GM12864 (cell line): Measurements from ENCODE around the gene ARID5B.

Source experiments
- DNase-seq: peaks from one replicate; pipeline ENCODE4 v3.0.0-alpha.2; 2011; ENCODE audit warnings: low read depth
- H3K4me3 ChIP-seq: 2 replicates; pipeline ENCODE4 v1.5.1; 2011; ENCODE audit warnings: mild to moderate bottlenecking, low read depth, low read length, control low read depth
- TF ChIP-seq, protein P1 (sequence below): IDR thresholded peaks from 2 replicates; pipeline ENCODE4 v1.5.1; 2011; ENCODE audit warnings: low read depth, mild to moderate bottlenecking, moderate library complexity, low read length, control low read depth, inconsistent platforms; ENCODE audit errors: missing control alignments

Gene ARID5B

DNA sequence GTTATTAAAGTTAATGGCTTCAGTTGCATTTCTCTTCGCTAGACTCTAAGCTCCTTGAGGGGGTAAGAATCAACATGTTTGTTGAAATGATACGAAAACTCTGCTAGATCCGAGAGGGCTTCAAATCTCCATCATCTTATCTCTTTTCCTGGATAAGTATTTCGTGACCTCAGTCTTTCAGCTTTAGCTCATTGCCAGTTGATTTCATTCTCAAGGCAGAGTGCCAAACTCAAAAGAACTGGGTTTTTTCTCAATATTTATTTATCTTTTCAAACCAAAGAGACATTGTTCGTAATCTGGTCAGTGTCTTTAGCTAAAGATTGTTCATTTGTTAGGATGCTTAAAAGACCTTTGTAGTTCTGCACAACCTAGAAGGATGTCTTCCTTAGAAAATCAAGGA, 108.9 kb downstream of the ARID5B start:
- TF ChIP-seq, protein P1, sequence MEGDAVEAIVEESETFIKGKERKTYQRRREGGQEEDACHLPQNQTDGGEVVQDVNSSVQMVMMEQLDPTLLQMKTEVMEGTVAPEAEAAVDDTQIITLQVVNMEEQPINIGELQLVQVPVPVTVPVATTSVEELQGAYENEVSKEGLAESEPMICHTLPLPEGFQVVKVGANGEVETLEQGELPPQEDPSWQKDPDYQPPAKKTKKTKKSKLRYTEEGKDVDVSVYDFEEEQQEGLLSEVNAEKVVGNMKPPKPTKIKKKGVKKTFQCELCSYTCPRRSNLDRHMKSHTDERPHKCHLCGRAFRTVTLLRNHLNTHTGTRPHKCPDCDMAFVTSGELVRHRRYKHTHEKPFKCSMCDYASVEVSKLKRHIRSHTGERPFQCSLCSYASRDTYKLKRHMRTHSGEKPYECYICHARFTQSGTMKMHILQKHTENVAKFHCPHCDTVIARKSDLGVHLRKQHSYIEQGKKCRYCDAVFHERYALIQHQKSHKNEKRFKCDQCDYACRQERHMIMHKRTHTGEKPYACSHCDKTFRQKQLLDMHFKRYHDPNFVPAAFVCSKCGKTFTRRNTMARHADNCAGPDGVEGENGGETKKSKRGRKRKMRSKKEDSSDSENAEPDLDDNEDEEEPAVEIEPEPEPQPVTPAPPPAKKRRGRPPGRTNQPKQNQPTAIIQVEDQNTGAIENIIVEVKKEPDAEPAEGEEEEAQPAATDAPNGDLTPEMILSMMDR, result no peak
- DNase-seq, result no peak
- H3K4me3 ChIP-seq, result no peak overlapping the region

DNA sequence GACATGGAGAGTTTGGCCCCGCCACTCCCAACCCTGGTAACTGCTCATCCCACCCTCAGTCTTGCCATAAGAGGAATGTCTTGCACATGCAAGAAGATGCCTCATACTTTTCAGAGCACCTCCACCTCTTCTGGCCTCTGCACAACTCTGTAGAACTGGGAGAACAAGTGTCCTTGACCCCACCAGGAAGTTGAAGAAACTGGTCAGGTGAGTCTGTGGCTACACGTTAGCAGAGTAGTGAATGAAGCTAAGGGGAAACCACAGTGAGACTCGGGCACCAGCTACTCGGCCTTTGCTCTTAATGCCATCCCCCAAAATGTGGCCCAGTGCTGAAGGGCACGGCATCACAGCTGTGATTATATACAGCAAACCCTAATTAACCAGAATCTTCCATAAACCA, 110.1 kb downstream of the ARID5B start:
- DNase-seq, result no peak
- TF ChIP-seq, protein P1, result no peak
- no peak overlapping the region for H3K4me3 ChIP-seq

DNA sequence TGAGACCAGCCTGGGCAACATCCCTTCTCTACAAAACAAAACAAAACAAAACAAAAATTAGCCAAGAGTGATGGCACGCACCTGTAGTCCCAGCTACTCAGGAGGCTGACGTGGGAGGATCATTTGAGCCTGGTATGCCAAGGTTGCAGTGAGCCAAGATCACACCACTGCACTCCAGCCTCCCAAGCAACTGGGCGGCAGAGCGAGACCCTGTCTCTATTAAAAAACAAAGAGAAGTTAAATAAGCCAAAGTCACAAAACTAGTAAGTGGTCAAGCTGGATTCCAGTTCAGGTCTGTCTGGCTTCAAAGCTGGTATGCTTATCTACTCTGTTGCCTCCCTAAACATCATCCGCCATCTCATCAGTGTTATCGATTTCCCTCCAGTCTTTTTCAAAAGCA, 110.8 kb downstream of the ARID5B start:
- DNase-seq, result no peak
- H3K4me3 ChIP-seq, result no peak overlapping the region
- TF ChIP-seq, protein P1, result no peak

DNA sequence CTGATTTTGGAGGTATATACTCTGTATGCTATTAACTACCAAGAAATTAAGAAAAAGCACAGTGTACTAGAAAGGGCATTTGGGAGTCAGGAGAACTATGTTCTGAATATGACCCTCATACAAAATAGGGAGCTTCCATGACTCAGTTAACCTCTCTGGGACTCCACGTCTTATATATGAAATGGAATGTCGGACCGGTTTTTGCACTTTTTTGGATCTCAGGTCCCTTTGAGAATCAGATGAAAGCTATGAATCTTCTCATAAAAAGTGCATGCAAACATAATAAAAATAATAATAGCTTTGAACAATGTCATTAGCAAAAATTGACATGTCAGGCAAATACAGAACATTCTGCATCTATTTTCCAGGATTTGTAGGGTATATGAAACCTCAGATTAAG, 113.0 kb downstream of the ARID5B start:
- no peak for DNase-seq
- H3K4me3 ChIP-seq, result no peak overlapping the region
- TF ChIP-seq, protein P1, result no peak

DNA sequence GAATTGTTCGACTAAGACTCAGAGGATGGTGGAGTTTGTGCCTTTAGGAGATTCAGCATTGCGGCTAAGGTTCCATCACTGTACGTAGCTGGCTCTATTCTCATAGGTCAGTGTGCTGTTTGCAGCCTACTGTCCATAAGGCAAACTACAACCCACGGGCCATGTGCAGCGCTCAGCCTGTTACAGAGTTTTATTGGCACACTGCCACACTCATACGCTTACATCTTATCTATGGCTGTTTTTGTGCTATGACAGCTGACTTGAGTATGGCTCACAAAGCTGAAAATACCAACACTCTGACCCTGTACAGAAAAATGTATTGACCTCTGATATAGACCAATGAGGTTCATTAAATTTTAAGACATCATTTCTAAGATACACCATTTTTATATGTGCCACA, 114.5 kb downstream of the ARID5B start:
- DNase-seq, result no peak
- H3K4me3 ChIP-seq, result no peak overlapping the region
- TF ChIP-seq, protein P1, result no peak

DNA sequence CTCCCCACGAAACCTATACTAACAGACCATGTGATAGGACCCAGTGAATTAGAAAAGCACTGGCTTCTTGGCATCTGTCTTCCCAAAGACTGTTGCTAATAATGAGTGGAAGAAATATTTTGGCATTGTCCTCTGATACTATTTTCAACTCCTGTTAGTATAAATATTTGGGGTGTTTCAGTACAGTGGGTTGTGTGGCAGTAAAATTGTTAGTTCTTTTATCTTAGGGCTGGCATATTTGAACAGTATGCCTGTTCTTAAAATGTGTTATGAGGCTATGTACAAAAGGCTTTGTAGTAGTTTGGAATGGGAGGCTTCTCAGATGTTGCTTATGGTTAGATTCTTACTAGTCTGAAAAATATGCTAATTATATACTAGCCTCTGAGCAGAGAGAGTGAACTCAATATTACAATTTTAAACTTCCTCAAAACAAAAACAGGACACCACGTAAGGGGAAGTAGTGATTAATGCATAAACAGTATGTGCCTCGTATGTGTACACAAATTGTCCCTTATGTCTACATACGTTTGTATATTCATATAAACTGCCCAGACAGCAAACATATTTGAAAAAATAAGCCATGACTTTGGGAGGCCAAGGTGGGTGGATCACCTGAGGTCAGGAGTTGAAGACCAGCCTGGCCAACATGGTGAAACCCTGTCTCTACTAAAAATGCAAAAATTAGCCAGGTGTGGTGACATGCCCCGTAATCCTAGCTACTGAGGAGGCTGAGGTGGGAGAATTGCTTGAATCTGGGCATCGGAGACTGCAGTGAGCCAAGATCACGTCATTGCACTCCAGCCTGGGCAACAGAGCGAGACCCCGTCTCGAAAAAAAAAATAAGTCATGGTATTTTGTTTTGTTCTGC, 115.4 kb downstream of the ARID5B start:
- H3K4me3 ChIP-seq, result no peak overlapping the region
- DNase-seq, result no peak
- TF ChIP-seq, protein P1, result no peak

DNA sequence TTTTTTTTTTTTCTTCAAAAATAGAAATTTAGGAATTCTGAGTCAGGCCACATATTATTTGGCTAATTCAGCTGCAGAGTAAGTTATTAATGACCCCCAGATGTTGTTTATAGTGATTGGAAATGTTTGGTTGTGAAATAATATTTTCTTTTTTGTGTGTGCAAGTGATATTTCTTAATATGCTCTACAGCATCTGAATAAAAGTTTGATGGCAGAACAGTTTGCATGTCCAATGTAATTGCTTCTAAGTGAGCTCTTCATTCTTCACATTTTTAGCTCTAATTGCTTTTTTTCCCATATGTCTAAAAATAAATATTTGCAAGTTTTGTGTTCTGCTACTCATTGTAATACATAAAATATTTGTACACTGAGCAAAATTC, 116.0 kb downstream of the ARID5B start:
- TF ChIP-seq, protein P1, result no peak
- no peak overlapping the region for H3K4me3 ChIP-seq
- DNase-seq, result no peak
